ENCODE results near the gene ALPL.

GRCh38 chr1:21620011-21620410, 110.8 kb downstream of the ALPL start:
- no peak for TF ChIP-seq EZH2 (IDR thresholded peaks at IDR 0.05; ENCODE audit: borderline replicate concordance, low read length)
- TF ChIP-seq, protein P1, sequence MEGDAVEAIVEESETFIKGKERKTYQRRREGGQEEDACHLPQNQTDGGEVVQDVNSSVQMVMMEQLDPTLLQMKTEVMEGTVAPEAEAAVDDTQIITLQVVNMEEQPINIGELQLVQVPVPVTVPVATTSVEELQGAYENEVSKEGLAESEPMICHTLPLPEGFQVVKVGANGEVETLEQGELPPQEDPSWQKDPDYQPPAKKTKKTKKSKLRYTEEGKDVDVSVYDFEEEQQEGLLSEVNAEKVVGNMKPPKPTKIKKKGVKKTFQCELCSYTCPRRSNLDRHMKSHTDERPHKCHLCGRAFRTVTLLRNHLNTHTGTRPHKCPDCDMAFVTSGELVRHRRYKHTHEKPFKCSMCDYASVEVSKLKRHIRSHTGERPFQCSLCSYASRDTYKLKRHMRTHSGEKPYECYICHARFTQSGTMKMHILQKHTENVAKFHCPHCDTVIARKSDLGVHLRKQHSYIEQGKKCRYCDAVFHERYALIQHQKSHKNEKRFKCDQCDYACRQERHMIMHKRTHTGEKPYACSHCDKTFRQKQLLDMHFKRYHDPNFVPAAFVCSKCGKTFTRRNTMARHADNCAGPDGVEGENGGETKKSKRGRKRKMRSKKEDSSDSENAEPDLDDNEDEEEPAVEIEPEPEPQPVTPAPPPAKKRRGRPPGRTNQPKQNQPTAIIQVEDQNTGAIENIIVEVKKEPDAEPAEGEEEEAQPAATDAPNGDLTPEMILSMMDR (IDR thresholded peaks at IDR 0.05; ENCODE audit: low read length) = no peak
